PC-3 (cell line): ENCODE results near the gene PBX3. TPM values are rescaled to one million over a fixed set of nuclear protein-coding genes. Genes with fewer than 3 reads are reported as not detected.

Experiments
- ATAC-seq: fragments of 200-7000 bp; cut with Tn5 transposase; 2 replicates; pipeline ENCODE4 v1.9.1; 2020; ENCODE audit warnings: mild to moderate bottlenecking, moderate library complexity
- BruUV-seq: library from RNA; stranded (reverse); fragments of 400-500 nt; replicated peaks from 2 replicates; lab custom pipeline; 2021; lab: Mats Ljungman, UMichigan
- CTCF ChIA-PET: fragments of 300-600 bp; sonication (Branson Sonifier 250); formaldehyde crosslinking; loops from one replicate; lab custom pipeline; 2022; ENCODE audit warnings: antibody characterized with exemption; lab: Charles Lee
- POLR2A ChIA-PET: fragments of 300-600 bp; sonication (Branson Sonifier 250); formaldehyde crosslinking; loops from one replicate; lab custom pipeline; 2022; ENCODE audit warnings: antibody characterized with exemption; ENCODE audit not compliant: unreplicated experiment; lab: Charles Lee
- DNase-seq: peaks from one replicate; pipeline ENCODE4 v3.0.0-alpha.2; 2015
- H2AFZ ChIP-seq: fragments of 300-600 bp; sonication (generic); 2 replicates; pipeline ENCODE4 v1.6.0; 2016; ENCODE audit warnings: antibody characterized with exemption, low read length
- H3F3A ChIP-seq: fragments of 300-600 bp; sonication (generic); one replicate; pipeline ENCODE4 v1.6.0; 2017; ENCODE audit warnings: antibody characterized with exemption, low read length, control low read depth, mild to moderate bottlenecking; ENCODE audit not compliant: unreplicated experiment
- H3K27ac ChIP-seq: fragments of 300-600 bp; sonication (generic); 2 replicates; pipeline ENCODE4 v1.5.1; 2016; ENCODE audit warnings: mild to moderate bottlenecking, low read length
- H3K27me3 ChIP-seq: fragments of 300-600 bp; sonication (generic); 2 replicates; pipeline ENCODE4 v1.6.1; 2016; ENCODE audit warnings: low read length, mixed read lengths
- H3K36me3 ChIP-seq: fragments of 300-600 bp; sonication (generic); 2 replicates; pipeline ENCODE4 v1.6.1; 2016; ENCODE audit warnings: low read depth, mixed run types, low read length, mixed read lengths
- H3K4me1 ChIP-seq: fragments of 300-600 bp; sonication (generic); 2 replicates; pipeline ENCODE4 v1.5.1; 2016; ENCODE audit warnings: low read length; ENCODE audit not compliant: insufficient read depth
- H3K4me2 ChIP-seq: fragments of 300-600 bp; sonication (generic); 2 replicates; pipeline ENCODE4 v1.6.0; 2016; ENCODE audit warnings: low read length
- H3K4me3 ChIP-seq: fragments of 300-600 bp; sonication (generic); 2 replicates; pipeline ENCODE4 v1.5.1; 2016; ENCODE audit warnings: mild to moderate bottlenecking, low read length, mixed read lengths
- H3K79me2 ChIP-seq: fragments of 300-600 bp; sonication (generic); 2 replicates; pipeline ENCODE4 v1.6.1; 2017; ENCODE audit warnings: low read length, mixed read lengths
- H3K9ac ChIP-seq: fragments of 300-600 bp; sonication (generic); 2 replicates; pipeline ENCODE4 v1.6.0; 2016; ENCODE audit warnings: mild to moderate bottlenecking, low read length
- H3K9me2 ChIP-seq: fragments of 300-600 bp; sonication (generic); replicated peaks from 2 replicates; pipeline ENCODE4 v1.6.1; 2016; ENCODE audit warnings: mixed run types, low read length, mixed read lengths
- H3K9me3 ChIP-seq: fragments of 300-600 bp; sonication (generic); 2 replicates; pipeline ENCODE4 v1.6.1; 2016; ENCODE audit warnings: low read length, mixed read lengths
- H4K20me1 ChIP-seq: fragments of 300-600 bp; sonication (generic); 2 replicates; pipeline ENCODE4 v1.6.1; 2016; ENCODE audit warnings: low read length, mixed read lengths
- CTCF ChIP-seq: fragments of 300-600 bp; sonication (generic); conservative IDR thresholded peaks from 2 replicates; pipeline ENCODE4 v1.5.1; 2017; ENCODE audit warnings: antibody characterized with exemption, low read depth, mild to moderate bottlenecking, low read length
- EZH2 ChIP-seq: fragments of 300-600 bp; sonication (generic); IDR thresholded peaks from one replicate; pipeline ENCODE4 v1.6.1; 2017; ENCODE audit warnings: antibody characterized with exemption, mild to moderate bottlenecking, low read length; ENCODE audit not compliant: unreplicated experiment
- EZH2phosphoT487 ChIP-seq: fragments of 300-600 bp; sonication (generic); IDR thresholded peaks from 2 replicates; pipeline ENCODE4 v1.6.1; 2018; ENCODE audit warnings: mild to moderate bottlenecking, antibody characterized with exemption, low read length, borderline replicate concordance
- intact Hi-C: fragments of 100-400 bp; cut with micrococcal nuclease; formaldehyde crosslinking; loops from 2 replicates; pipeline ENCODE4 v1.9.0; 2023
- total RNA-seq: library from RNA; depleted of rRNA; stranded (reverse); fragments of >200 nt; gene quantifications from 2 replicates; pipeline ENCODE4 v1.2.3, GENCODE V29; 2014

The PBX3 gene
- total RNA-seq, 1 experiment from 2014 or later, result 35.5 TPM

- no peak overlapping the region for H3K9ac ChIP-seq
- no peaks in the 10 kb centered on the region for H3K9me3 ChIP-seq
- CTCF ChIA-PET, result no interaction called here
- H2AFZ ChIP-seq, result no peak overlapping the region
- H3K4me2 ChIP-seq, result no peak overlapping the region
- ATAC-seq, result no peak
- no peaks in the 10 kb centered on the region for H3K36me3 ChIP-seq
- no peaks in the 10 kb centered on the region for H3K79me2 ChIP-seq
- H3K4me3 ChIP-seq, result no peak overlapping the region
- H4K20me1 ChIP-seq, result no peaks in the 10 kb centered on the region
- H3K4me1 ChIP-seq, result no peaks in the 10 kb centered on the region
- no peak for DNase-seq
- no TSS peak for BruUV-seq
- POLR2A ChIA-PET, result no interaction called here
- H3K27ac ChIP-seq, result no peak overlapping the region
- intact Hi-C loops, result no loop called here
- H3K27me3 ChIP-seq, result no peaks in the 10 kb centered on the region
- H3F3A ChIP-seq, result no peaks in the 10 kb centered on the region
- TF ChIP-seq EZH2phosphoT487 (no peak), EZH2 (no peak), CTCF (no peak)
- H3K9me2 ChIP-seq, result no peaks in the 10 kb centered on the region
Measured at GRCh38 chr9:125919565-125919964, 172.4 kb downstream of the PBX3 start.

DNA sequence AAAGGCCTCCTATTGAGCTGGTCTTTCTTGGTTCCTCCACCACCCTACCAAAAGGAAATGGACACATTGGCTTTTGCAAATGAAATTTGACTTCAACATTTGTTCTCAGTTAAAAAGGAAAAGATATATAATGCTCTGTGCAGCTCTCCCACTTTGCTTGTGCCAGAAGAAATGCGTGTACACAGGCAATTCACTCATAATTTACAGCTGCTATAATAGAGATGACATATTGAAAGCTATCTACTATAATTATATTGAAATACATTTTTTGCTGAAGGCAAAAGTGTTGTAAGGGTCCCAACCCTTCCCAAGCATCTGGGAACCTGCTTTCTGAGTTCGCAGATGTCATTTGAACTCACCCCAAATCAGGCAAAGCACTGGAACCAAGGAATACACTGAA, 173.2 kb downstream of the PBX3 start:
- H3K4me3 ChIP-seq, result no peak overlapping the region
- intact Hi-C loops, result no loop called here
- no peaks in the 10 kb centered on the region for H3K27me3 ChIP-seq
- no peaks in the 10 kb centered on the region for H3K9me2 ChIP-seq
- DNase-seq (no peak), ATAC-seq (no peak)
- H3K36me3 ChIP-seq, result no peaks in the 10 kb centered on the region
- no peak overlapping the region for H2AFZ ChIP-seq
- no peaks in the 10 kb centered on the region for H4K20me1 ChIP-seq
- no peaks in the 10 kb centered on the region for H3K79me2 ChIP-seq
- ChIA-PET CTCF (no interaction called here), POLR2A (interaction anchor here (0.6 kb wide), 1 partner anchor 10 kb away, joined by 3 read pairs; no protein-coding TSS in a partner anchor)
- no peak overlapping the region for H3K27ac ChIP-seq
- no peaks in the 10 kb centered on the region for H3K9me3 ChIP-seq
- no TSS peak for BruUV-seq
- H3F3A ChIP-seq, result no peaks in the 10 kb centered on the region
- TF ChIP-seq CTCF (no peak), EZH2phosphoT487 (no peak), EZH2 (no peak)
- no peak overlapping the region for H3K4me2 ChIP-seq
- H3K9ac ChIP-seq, result no peak overlapping the region
- no peaks in the 10 kb centered on the region for H3K4me1 ChIP-seq

GRCh38 chr9:125922854-125923253, 175.7 kb downstream of the PBX3 start:
- H3K27me3 ChIP-seq, result no peaks in the 10 kb centered on the region
- H3K27ac ChIP-seq, result no peak overlapping the region
- POLR2A ChIA-PET, result no interaction called here
- no peak overlapping the region for H3K4me3 ChIP-seq
- TF ChIP-seq EZH2 (no peak), CTCF (no peak), EZH2phosphoT487 (no peak)
- no peaks in the 10 kb centered on the region; the same call in 1 of the 2 replicates for H3K4me1 ChIP-seq
- no peak overlapping the region for H3K4me2 ChIP-seq
- no peaks in the 10 kb centered on the region for H3K9me2 ChIP-seq
- H3F3A ChIP-seq, result no peaks in the 10 kb centered on the region
- H3K79me2 ChIP-seq, result no peaks in the 10 kb centered on the region
- H4K20me1 ChIP-seq, result no peaks in the 10 kb centered on the region
- no TSS peak for BruUV-seq
- no peaks in the 10 kb centered on the region for H3K36me3 ChIP-seq
- no peak for DNase-seq
- CTCF ChIA-PET, result no interaction called here
- ATAC-seq, result no peak
- H3K9ac ChIP-seq, result no peak overlapping the region
- no peak overlapping the region for H2AFZ ChIP-seq
- intact Hi-C loops, result no loop called here
- H3K9me3 ChIP-seq, result no peaks in the 10 kb centered on the region
